ENCODE data around the gene GID4. TPM values are rescaled to one million over a fixed set of nuclear protein-coding genes. Genes with fewer than 3 reads are reported as not detected.

GID4 gene
- total and polyA plus RNA-seq, 2 of the 4 experiments (the other 2 are of a cell fraction), result 3.9 to 5.6 TPM

DNA sequence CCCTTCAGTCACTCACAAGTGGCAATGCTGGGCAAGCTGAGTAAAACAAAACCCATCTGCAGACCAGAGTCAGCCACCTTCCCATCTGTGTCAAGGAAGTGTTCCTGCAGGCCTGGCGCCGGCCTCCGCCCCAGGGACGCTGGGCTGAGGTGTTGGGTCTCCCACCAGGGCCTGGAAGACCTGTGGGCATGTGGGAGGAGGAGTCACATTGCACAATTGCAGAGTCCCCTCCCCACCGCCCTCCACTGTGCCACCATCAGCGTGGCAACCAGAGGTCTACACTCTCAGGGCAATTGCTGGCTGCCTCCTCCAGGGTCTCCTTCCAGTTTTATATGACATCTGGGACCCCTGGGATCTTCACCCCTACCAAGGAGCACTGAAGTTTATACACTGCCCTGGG is 66.4 kb downstream of the GID4 start:
- Histone ChIP-seq H3K9me1 (ENCODE audit: insufficient read depth, low read length) (peaks cover 5% of the 10 kb centered on the region; the same call in 1 of the 2 replicates), H2AFZ (replicated peaks; ENCODE audit: low read length, poor library complexity) (no peak overlapping the region), H3K4ac (ENCODE audit: low read depth, low read length) (no peak overlapping the region), H3K14ac (replicated peaks; ENCODE audit: low read depth, low read length) (no peak overlapping the region), H4K5ac (ENCODE audit: low read depth, low read length) (no peak overlapping the region), H2BK5ac (ENCODE audit: low read depth, low read length, poor library complexity, severe bottlenecking) (no peak overlapping the region), H2BK20ac (ENCODE audit: low read depth, low read length) (no peak overlapping the region), H2AK5ac (ENCODE audit: low read depth, low read length) (no peak overlapping the region), H4K91ac (ENCODE audit: insufficient read depth, low read depth, low read length) (no peak overlapping the region), H3K79me1 (ENCODE audit: low read depth in 1 of 2, low read length in 2 of 2) (no peaks in the 10 kb centered on the region), H3K18ac (ENCODE audit: low read depth, low read length) (no peak overlapping the region), H3K4me2 (ENCODE audit: low read depth, low read length) (no peak overlapping the region), H3K56ac (ENCODE audit: extremely low read depth, insufficient read depth, low read length) (no peak overlapping the region), H3K27ac (ENCODE audit: insufficient read depth, low read length) (no peak overlapping the region), H4K8ac (ENCODE audit: low read depth in 2 of 2, low read length in 2 of 2) (no peak overlapping the region), H3K9ac (ENCODE audit: low read depth, low read length) (no peak overlapping the region), H3K23ac (ENCODE audit: low read depth, low read length) (no peak overlapping the region), H3K9me3 (ENCODE audit: control insufficient read depth, insufficient read depth, low read length) (no peaks in the 10 kb centered on the region), H3K27me3 (ENCODE audit: control insufficient read depth, insufficient read depth, low read length) (no peaks in the 10 kb centered on the region), H2BK15ac (ENCODE audit: low read depth, low read length) (no peak overlapping the region), H4K20me1 (ENCODE audit: insufficient read depth, low read length) (no peaks in the 10 kb centered on the region), H2AK9ac (replicated peaks; ENCODE audit: low read depth, low read length, poor library complexity) (no peak overlapping the region), H3K4me1 (ENCODE audit: control insufficient read depth, insufficient read depth, low read length) (no peaks in the 10 kb centered on the region), H3K4me3 (ENCODE audit: insufficient read depth, low read depth, low read length) (no peak overlapping the region), H3K36me3 (ENCODE audit: control insufficient read depth, insufficient read depth, low read length) (peaks cover 48% of the 10 kb centered on the region), H2BK120ac (ENCODE audit: low read depth, low read length) (no peak overlapping the region)
- in situ Hi-C loops (cut with MboI; ENCODE audit: low sequenced_read_pairs) (no loop called here), dilution Hi-C loops (cut with HindIII; ENCODE audit: low sequenced_read_pairs, unreplicated experiment) (no loop called here), intact Hi-C loops (cut with micrococcal nuclease) (no loop called here)
- ChIA-PET POLR2A (ENCODE audit: unreplicated experiment) (no interaction called here), CTCF (no interaction called here)
- DNase-seq, result no peak
- no CpG with 5 or more reads among the region's 6 CpGs for WGBS, 2 experiments (ENCODE audit: extremely low coverage in 2 of 2, insufficient read length in 1 of 2)
- no TSS peak for BruUV-seq (replicated peaks)
- no peak for ATAC-seq (ENCODE audit: low read depth)
- TF ChIP-seq RFX5 (IDR thresholded peaks at IDR 0.05; ENCODE audit: low read depth, low read length) (no peak), POLR2A (IDR thresholded peaks at IDR 0.05; ENCODE audit: low read depth, low read length) (no peak), RAD21 (IDR thresholded peaks at IDR 0.05; ENCODE audit: low read length) (no peak)
- TF ChIP-seq, protein P1, sequence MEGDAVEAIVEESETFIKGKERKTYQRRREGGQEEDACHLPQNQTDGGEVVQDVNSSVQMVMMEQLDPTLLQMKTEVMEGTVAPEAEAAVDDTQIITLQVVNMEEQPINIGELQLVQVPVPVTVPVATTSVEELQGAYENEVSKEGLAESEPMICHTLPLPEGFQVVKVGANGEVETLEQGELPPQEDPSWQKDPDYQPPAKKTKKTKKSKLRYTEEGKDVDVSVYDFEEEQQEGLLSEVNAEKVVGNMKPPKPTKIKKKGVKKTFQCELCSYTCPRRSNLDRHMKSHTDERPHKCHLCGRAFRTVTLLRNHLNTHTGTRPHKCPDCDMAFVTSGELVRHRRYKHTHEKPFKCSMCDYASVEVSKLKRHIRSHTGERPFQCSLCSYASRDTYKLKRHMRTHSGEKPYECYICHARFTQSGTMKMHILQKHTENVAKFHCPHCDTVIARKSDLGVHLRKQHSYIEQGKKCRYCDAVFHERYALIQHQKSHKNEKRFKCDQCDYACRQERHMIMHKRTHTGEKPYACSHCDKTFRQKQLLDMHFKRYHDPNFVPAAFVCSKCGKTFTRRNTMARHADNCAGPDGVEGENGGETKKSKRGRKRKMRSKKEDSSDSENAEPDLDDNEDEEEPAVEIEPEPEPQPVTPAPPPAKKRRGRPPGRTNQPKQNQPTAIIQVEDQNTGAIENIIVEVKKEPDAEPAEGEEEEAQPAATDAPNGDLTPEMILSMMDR (conservative IDR thresholded peaks at IDR 0.05; ENCODE audit: low read depth, low read length), result no peak

Data from IMR-90 (cell line).